NCI-H2107 treated with DMSO at 0.1 percent for 48 hours (cell line): ENCODE measurements around the gene BAG2.

ENCODE experiments used
- DNase-seq: peaks from one replicate; lab custom pipeline; 2025; ENCODE audit not compliant: unreplicated experiment; lab: John Stamatoyannopoulos, UW

Gene BAG2

DNA sequence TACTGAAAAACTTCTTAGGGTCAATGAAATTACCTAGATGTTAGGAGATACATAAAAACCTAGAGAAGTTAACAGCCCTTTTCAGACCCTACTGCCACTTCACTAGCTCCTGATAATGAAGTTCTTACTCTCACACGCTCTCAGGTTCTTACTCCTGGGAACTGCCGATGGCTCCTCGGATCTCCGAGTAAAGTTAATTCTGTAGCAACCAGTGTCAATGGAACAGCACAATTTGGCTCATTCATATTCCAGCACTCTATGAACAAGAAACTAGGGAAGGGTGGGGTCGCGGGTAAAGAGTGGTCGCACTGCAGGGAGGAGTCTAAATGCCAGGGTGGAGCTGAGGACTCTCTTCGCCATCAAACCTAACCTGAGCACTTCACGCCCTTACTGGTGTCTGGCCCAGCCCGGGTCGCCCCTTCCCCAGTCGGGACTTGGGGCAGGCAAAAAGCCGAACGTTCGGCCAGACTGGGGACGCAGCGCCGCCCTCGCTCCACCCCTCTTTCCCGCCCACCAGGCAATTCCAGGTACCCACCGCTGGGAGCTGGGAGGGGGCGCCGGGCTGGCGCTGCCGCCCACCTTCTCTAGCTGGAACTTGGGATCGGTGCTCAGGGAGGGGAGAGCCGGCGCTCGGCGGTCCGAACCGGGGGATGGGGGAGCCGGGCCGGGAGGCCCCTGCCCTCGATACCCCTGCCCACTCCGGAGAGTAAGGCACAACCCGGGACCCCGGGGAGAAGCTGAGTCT, 49.2 kb downstream of the BAG2 start:
- no peak for DNase-seq

DNA sequence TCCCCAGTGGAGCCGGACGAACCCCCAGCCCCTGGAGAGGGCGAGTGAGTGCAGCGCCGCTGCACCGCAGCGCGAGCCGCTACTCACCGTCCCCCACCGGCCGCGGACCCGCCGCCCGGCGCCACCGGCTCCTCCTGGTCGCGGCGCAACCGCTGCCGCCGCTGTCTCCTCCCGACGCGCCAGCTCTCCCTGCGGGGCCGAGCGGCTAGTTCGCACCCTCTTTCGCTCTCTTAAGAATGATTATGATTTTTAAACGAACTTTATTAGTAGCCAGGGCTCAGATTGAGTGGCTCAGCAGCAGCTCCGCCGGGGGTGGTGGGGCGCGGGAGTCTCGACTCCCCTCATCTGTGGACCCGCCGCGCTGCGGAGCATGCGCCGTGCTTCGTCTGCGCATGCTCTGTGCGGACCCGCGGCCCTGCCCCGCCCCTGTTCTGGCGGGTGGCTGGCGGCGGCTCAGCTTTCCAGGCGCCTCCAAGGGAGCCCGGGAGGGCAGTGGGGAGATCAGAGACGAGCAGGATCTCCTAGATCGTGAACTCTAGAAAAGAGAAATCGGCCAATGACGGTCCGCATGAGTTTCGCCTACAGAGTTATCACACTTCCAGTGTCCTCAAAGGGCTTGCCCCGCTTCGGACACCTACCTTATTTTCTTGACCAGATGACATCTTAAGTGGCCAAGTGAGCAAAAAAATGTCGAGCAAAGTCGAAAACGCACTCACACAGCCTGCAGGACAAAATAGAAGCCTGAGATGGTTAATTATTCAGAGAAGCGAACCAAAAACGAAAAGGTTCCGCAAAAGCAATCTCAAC, 50.0 kb downstream of the BAG2 start, which contains the start of gene RAB23:
TSS of gene RAB23 (minus strand) at position 372 of the 807 bp plus-strand sequence. CDS start 11,927 bp downstream, outside the sequence.
- DNase-seq = peak; percentile 5

DNA sequence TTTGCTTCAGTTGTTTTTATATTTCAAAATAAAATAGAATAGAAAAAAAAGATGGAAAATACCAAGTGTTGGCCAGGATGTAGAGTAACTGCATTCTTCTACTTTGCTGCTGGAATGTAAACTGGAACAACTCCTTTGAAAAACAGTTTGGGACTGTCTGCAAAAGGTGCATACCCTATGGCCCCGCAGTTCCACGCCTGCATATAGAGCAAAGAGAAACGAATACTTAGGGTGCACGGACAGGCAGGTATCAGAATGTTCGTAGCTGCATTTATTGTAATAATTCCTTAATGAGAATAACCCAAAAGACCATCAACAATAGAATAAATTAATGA, 50.6 kb downstream of the BAG2 start:
- DNase-seq = no peak

DNA sequence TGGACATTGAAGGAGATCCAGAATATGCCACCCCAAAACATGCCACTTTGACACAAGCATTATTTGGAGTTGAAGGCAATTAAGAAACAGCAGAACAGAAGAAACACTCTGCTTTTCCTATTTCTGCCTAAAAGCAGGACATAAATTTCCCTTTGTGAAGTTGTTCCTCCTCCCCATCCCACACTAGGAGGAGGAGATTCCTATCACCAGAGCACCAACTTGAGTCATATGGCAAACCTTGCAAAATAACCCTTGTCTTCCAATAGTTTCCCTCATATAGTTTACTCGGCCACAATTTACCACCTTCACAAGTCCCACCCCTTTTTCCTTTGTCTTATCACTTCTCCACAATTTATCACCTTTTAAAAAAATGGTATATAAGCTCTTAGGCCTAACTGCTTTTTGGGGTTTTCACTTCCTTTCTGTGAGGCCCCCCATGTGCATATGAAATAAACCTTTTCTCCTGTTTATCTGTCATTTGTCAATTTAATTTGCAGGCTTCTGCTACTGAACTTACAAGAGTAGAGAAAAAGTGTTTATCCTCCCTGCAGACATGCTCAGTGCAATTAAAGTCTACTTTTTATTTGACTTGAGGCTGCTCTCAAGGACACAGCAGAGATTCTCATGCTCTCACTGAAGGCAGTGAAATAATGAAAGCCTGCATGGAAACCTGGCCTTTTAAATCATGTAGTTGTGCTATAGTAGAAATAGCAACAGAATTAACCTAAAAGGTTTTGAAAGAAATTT, 52.8 kb downstream of the BAG2 start:
- DNase-seq = no peak

DNA sequence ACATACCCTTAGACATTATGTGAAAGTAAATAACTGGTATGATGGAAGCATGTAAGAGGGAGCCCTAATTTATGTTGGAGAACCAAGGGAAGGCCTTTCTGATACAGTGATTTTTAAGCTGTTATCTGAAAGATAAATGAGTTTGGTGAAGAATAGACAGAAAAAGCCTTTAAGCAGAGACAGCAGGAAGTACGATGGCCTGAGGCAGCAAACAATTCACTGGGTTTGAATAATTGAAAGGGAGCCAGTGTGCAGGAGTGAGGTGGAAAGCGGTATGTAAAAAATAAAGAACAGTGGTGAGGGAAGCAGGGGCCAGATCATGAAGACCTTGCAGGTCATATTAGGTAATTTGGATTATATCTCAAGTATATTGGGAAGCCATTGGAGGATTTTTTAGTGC, 54.1 kb downstream of the BAG2 start:
- DNase-seq = no peak
